HUES64 (cell line): ENCODE measurements around the gene CRTAC1.

Experiments
- H3K27ac ChIP-seq: 2 replicates; pipeline ENCODE4 v1.7.0; 2013; ENCODE audit warnings: low read depth, low read length, inconsistent platforms
- H3K27me3 ChIP-seq: 2 replicates; pipeline ENCODE4 v1.6.1; 2013; ENCODE audit warnings: mild to moderate bottlenecking, low read length; ENCODE audit not compliant: insufficient read depth
- H3K36me3 ChIP-seq: 2 replicates; pipeline ENCODE4 v1.6.1; 2013; ENCODE audit warnings: mild to moderate bottlenecking, low read length; ENCODE audit not compliant: insufficient read depth
- H3K4me1 ChIP-seq: 2 replicates; pipeline ENCODE4 v1.6.1; 2013; ENCODE audit warnings: mild to moderate bottlenecking, low read length, moderate library complexity; ENCODE audit not compliant: insufficient read depth
- H3K4me3 ChIP-seq: 2 replicates; pipeline ENCODE4 v1.5.1; 2013; ENCODE audit warnings: mild to moderate bottlenecking, low read length, moderate library complexity
- H3K9ac ChIP-seq: 2 replicates; pipeline ENCODE4 v1.6.1; 2013; ENCODE audit warnings: mild to moderate bottlenecking, low read depth, low read length
- H3K9me3 ChIP-seq: 2 replicates; pipeline ENCODE4 v1.6.1; 2013; ENCODE audit warnings: low read depth, low read length; ENCODE audit not compliant: insufficient read depth
- WGBS: fragments of 150-250, 120-280 bp; methylation state at CpG from one replicate; pipeline ENCODE4 v1.1.7; 2013; ENCODE audit warnings: missing lambda C conversion rate; 5-methylcytosine and 5-hydroxymethylcytosine counted together

The CRTAC1 gene

DNA sequence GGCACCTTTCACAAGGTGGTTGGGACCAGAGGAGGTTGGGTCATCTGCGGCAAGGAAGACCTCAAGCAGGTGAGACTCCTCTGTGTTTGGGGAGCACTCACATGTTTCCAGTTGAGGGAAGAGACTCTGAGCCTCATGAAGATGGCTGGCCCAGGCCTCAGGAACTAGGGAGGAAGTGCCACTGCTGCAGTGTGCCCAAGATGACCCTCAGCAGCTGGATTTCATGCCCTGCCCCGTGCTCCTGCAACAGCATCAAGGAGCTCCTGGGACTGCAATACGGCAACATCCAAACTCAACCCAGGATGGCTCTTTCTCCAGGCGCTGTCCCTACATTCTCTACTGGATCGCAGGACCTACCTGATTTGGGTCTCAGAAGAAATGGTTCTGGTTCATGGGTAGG is 106.9 kb downstream of the CRTAC1 start:
- H3K4me3 ChIP-seq = no peak overlapping the region
- no peaks in the 10 kb centered on the region for H3K9me3 ChIP-seq
- H3K27me3 ChIP-seq = no peaks in the 10 kb centered on the region
- H3K27ac ChIP-seq = no peak overlapping the region
- H3K9ac ChIP-seq = no peak overlapping the region
- no peaks in the 10 kb centered on the region for H3K4me1 ChIP-seq
- WGBS = 93% methylated on average over 5 of the region's 5 CpGs
- H3K36me3 ChIP-seq = no peaks in the 10 kb centered on the region

DNA sequence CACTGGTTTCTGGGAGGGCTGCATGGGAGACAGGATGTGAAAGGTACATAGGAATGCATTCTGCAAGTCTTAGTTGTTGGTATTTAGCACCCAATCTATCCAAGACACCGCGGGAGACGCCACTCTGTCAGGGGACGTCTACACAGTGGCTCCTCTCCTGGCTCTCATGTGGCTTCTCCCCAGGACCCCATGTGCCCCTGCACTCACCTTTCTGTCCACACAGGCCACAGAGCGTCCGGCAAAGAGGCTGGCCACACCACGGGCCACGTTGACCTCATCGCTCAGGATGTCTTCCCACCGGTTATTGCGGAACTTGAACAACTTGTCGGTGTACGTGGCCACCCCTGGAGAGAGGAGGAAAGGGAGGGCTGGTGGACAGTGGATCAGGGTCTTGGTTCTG is 107.4 kb downstream of the CRTAC1 start:
- H3K4me3 ChIP-seq = no peak overlapping the region
- no peak overlapping the region for H3K9ac ChIP-seq
- H3K27me3 ChIP-seq = no peaks in the 10 kb centered on the region
- H3K27ac ChIP-seq = no peak overlapping the region
- no peaks in the 10 kb centered on the region for H3K4me1 ChIP-seq
- H3K9me3 ChIP-seq = no peaks in the 10 kb centered on the region
- 94% methylated on average over 13 of the region's 13 CpGs for WGBS
- no peaks in the 10 kb centered on the region for H3K36me3 ChIP-seq

GRCh38 chr10:97922022-97922758 is 108.2 kb downstream of the CRTAC1 start:
- Histone ChIP-seq H3K36me3 (no peaks in the 10 kb centered on the region), H3K9ac (no peak overlapping the region), H3K27me3 (no peaks in the 10 kb centered on the region), H3K9me3 (no peaks in the 10 kb centered on the region), H3K27ac (no peak overlapping the region), H3K4me3 (no peak overlapping the region), H3K4me1 (no peaks in the 10 kb centered on the region)
- WGBS = 89% methylated on average over 11 of the region's 12 CpGs

DNA sequence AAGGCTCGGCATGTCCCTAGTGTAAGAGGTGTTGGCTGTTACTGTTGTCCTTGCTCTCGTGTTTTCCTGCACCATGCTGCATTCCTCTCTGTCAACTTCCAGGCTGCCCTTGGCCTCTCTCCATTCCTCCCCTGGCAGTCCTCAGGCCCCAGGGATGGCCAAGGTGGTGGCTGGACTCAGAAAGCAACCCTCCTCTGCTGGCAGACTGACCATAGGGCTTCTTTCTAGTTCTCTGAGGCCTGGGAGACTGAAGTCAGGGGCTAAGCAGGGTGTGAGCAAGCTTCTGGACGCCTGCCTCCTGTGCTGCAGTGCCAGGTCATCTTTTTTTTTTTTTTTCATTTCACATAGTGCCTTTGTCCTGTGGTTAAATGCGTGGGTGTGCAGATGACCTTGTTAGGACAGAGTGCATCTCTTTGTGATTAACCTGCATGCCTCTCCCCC is 108.8 kb downstream of the CRTAC1 start:
- no peak overlapping the region for H3K4me3 ChIP-seq
- no peaks in the 10 kb centered on the region for H3K4me1 ChIP-seq
- H3K36me3 ChIP-seq = no peaks in the 10 kb centered on the region
- H3K27me3 ChIP-seq = peaks cover 2% of the 10 kb centered on the region
- H3K9me3 ChIP-seq = no peaks in the 10 kb centered on the region
- WGBS = 81% methylated on average over 4 of the region's 4 CpGs
- no peak overlapping the region for H3K9ac ChIP-seq
- no peak overlapping the region for H3K27ac ChIP-seq

DNA sequence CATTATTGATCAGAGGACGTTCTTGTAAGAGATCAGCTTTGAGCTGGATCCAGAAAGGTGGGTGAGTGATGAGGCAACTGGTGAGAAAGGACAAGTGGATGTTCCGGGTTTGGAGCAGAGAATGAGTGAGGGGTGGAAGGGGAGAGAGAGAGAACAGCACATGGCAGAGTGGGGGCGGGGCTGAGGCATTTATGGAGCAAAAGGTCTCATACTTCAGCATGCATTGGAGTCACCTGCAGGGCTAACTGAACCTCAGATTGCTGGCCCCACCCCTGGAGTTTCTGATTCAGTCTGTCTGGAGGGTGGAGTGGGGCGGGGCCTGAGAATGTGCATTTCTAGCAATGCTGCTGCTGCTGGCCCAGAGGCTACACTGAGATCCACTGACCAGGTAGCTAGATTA is 109.6 kb downstream of the CRTAC1 start:
- H3K27me3 ChIP-seq = peaks cover 6% of the 10 kb centered on the region
- 86% methylated on average over 4 of the region's 4 CpGs for WGBS
- H3K4me3 ChIP-seq = no peak overlapping the region

DNA sequence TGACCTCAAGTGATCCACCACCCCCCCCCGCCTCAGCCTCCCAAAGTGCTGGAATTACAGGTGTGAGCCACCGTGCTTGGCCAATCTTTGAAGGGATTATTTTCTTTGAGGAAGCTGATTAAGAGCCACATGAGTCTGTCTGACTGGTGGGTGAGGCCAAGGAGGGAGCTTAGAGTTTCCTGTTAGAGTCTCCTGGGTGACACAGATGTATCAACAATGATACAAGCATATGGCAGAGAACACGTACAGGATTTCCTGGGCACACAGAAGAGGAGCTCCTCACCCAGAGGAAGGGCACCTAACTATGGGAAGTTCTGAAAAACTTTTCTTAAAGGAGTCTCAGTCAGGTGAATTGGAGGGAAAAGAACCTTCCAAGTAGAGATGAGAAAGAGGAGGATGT is 111.4 kb downstream of the CRTAC1 start:
- Histone ChIP-seq H3K9me3 (no peaks in the 10 kb centered on the region), H3K36me3 (no peaks in the 10 kb centered on the region), H3K27me3 (peaks cover 6% of the 10 kb centered on the region), H3K4me1 (no peaks in the 10 kb centered on the region), H3K9ac (no peak overlapping the region), H3K27ac (no peak overlapping the region), H3K4me3 (no peak overlapping the region)
- 87% methylated on average over 3 of the region's 3 CpGs for WGBS

More for the DNA sequence above, 109.6 kb downstream of the CRTAC1 start:
- Histone ChIP-seq H3K36me3 (no peaks in the 10 kb centered on the region), H3K4me1 (no peaks in the 10 kb centered on the region), H3K9me3 (no peaks in the 10 kb centered on the region), H3K27ac (no peak overlapping the region), H3K9ac (no peak overlapping the region)

DNA sequence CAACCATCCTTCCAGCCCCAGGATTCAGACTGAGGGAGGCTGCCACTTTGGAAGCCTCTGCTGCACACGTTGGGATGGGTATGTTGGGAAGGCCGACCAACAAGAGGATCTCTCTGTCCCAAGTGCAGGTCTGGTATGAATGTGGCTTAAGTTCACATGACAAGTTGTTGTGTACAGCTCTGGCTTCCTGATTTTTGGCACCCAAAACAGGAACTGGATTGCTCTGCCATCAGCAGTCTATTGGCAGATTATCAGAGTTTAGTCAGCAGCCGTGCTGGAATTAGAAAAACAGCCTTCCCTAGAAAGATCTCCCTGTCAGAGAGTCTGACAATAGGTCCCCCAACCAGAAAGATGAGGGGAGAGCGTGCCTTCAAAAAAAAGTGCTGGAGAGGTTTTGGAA is 113.8 kb downstream of the CRTAC1 start:
- Histone ChIP-seq H3K27ac (no peak overlapping the region), H3K27me3 (peaks cover 6% of the 10 kb centered on the region), H3K4me3 (no peak overlapping the region), H3K36me3 (no peaks in the 10 kb centered on the region), H3K9me3 (no peaks in the 10 kb centered on the region), H3K4me1 (no peaks in the 10 kb centered on the region), H3K9ac (no peak overlapping the region)
- WGBS = 91% methylated on average over 4 of the region's 4 CpGs

DNA sequence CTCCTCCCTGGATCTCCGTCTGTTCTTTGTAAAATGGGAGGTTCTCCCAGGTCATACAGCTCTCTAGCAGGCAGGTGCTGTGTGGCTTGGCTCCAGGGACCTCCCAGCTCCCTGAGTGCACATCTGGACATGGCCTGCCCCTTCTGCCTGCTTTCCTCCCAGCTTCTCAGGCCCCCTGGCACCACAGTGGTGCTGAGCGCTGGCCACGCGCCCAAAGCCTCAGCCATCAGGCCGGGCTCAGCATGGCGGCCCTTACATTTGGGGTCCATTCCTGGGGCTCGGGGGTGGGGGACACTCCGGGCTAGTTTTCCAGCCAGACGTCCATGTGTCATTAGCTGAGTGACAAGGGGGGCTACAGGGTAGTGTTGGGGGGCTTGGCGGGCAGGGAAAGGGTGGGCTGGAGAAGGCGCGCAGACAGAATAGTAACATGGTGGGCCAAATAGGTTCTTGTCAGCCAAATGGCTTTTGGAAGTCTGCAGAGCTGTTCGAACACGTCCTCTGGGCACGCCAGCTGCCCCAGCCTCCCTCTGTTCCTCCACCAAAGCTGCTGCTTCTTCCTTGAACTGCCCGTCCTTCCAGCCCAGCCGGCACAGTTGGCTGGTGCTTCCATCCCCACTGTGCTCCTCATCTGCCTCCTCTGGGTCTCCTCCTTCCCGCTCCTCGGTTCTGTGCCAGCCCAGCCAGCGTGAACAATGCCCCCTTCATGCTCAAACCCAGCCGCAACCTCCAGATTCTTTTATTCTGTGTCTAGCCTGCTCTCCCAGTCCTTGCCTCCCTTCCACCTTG is 114.9 kb downstream of the CRTAC1 start:
- H3K27me3 ChIP-seq = peaks cover 6% of the 10 kb centered on the region
- 89% methylated on average over 21 of the region's 21 CpGs for WGBS

GRCh38 chr10:97914837-97915211 is 115.6 kb downstream of the CRTAC1 start:
- Histone ChIP-seq H3K36me3 (no peaks in the 10 kb centered on the region), H3K4me1 (no peaks in the 10 kb centered on the region), H3K9me3 (no peaks in the 10 kb centered on the region), H3K27me3 (peaks cover 6% of the 10 kb centered on the region), H3K4me3 (no peak overlapping the region), H3K9ac (no peak overlapping the region), H3K27ac (no peak overlapping the region)
- 8% methylated on average over 11 of the region's 11 CpGs for WGBS

More for the DNA sequence above, 114.9 kb downstream of the CRTAC1 start:
- Histone ChIP-seq H3K27ac (no peak overlapping the region), H3K4me1 (no peaks in the 10 kb centered on the region), H3K9me3 (no peaks in the 10 kb centered on the region), H3K9ac (no peak overlapping the region), H3K4me3 (no peak overlapping the region), H3K36me3 (no peaks in the 10 kb centered on the region)

DNA sequence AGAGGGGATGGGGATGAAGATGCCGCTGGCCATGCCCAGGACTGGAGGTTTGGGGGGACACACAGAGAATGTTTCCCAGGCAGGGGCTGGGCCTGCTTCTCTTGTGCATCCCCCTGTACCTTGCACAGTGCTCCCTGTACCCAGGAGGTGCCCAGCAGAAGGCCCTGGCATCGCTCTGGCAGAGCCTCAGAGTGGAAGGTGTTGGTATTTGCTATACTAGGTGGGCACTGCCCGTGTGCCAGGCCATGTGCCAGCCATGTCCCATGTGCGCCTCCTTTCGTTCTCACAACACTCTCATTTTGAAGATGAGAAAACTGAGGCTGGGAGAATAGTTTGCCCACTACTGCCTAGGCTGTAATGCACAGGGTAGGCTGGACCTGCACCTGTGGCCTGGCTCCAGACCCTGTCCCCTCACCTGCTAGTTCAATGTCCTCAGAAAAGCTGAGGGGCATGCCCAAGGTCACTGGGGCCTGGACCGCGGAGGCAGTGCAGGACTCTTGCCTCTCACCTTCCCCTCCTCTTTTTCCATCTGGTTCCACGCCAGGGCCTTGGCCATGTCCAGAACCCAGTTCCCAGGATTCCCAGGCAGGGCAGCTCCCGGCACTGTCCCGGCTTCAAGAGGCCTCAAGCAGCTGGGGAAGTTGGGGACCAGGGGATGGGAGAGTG is 116.1 kb downstream of the CRTAC1 start:
- Histone ChIP-seq H3K9me3 (no peaks in the 10 kb centered on the region), H3K9ac (no peak overlapping the region), H3K36me3 (no peaks in the 10 kb centered on the region), H3K27me3 (peaks cover 6% of the 10 kb centered on the region), H3K4me3 (no peak overlapping the region), H3K4me1 (no peaks in the 10 kb centered on the region), H3K27ac (no peak overlapping the region)
- WGBS = 60% methylated on average over 10 of the region's 10 CpGs

DNA sequence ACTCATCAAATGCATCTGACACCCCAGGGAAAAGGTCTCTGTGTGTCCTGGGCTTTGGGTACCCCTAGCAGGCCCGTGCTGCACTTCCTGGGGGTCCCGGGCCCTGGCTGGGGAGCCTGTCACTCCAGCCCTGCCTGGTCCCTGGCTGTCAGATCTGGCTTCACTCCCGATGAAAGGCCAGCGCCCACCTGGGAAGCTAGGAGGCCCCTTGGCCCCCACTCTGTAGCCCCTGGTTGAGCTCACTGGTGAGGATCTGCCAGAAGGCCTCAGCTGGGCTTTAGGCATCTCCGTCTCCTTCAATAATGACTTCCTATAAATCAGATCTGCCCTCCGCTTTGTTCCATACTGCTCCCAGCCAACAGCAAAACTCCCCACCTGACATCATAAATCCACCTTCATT is 116.8 kb downstream of the CRTAC1 start:
- WGBS = 92% methylated on average over 6 of the region's 6 CpGs
- no peak overlapping the region for H3K27ac ChIP-seq
- no peak overlapping the region for H3K9ac ChIP-seq
- no peak overlapping the region for H3K4me3 ChIP-seq
- H3K27me3 ChIP-seq = peaks cover 6% of the 10 kb centered on the region
- no peaks in the 10 kb centered on the region for H3K4me1 ChIP-seq
- H3K9me3 ChIP-seq = no peaks in the 10 kb centered on the region
- H3K36me3 ChIP-seq = no peaks in the 10 kb centered on the region
